Lower lobe of right lung (tissue), 2 donors: ENCODE results near the gene TNRC6B. TPM values are rescaled to one million over a fixed set of nuclear protein-coding genes. Genes with fewer than 3 reads are reported as not detected.
A peak's percentile ranks its signal among the peaks of the same experiment; 100 is the strongest.
"Not testable (repeated sequence)": the region's sequence is repeated elsewhere in the genome, so short reads cannot be mapped to it uniquely, and the experiment has no call there.

Experiments used
- ATAC-seq, 2 donors: fragments of 200-7000 bp; cut with Tn5 transposase; one replicate each; pipeline ENCODE4 v1.9.1; 2020 to 2022; ENCODE audit warnings: mild to moderate bottlenecking in 2 of 2, moderate library complexity in 2 of 2
- DNase-seq: peaks from one replicate; pipeline ENCODE4 v3.0.0-alpha.2; 2020
- H3K27ac ChIP-seq: fragments of 200-600 bp; one replicate; pipeline ENCODE4 v1.8.0; 2022
- H3K27me3 ChIP-seq: fragments of 200-600 bp; one replicate; pipeline ENCODE4 v1.8.0; 2022; ENCODE audit warnings: low read depth
- H3K36me3 ChIP-seq: fragments of 200-600 bp; one replicate; pipeline ENCODE4 v1.8.0; 2022; ENCODE audit warnings: mild to moderate bottlenecking
- H3K4me1 ChIP-seq: fragments of 200-600 bp; one replicate; pipeline ENCODE4 v1.8.0; 2022
- H3K4me3 ChIP-seq: fragments of 200-600 bp; one replicate; pipeline ENCODE4 v1.8.0; 2022; ENCODE audit warnings: mild to moderate bottlenecking
- H3K9me3 ChIP-seq: fragments of 200-600 bp; one replicate; pipeline ENCODE4 v1.8.0; 2022
- intact Hi-C: fragments of 100-400 bp; cut with DNase I; formaldehyde crosslinking; loops from one replicate; pipeline ENCODE4 v1.11.0; 2022
- total RNA-seq: library from RNA; stranded (reverse); fragmentation: NEBNext Ultra II Directional; extraction: Animal tissue kit (Norgen Biotek cat#: 25700); gene quantifications from one replicate; pipeline ENCODE4 v1.2.1, GENCODE V29; 2021
- TF ChIP-seq, protein P1 (sequence below): fragments of 200-600 bp; IDR thresholded peaks from one replicate; pipeline ENCODE4 v1.8.0; 2022; ENCODE audit warnings: antibody characterized with exemption, mild to moderate bottlenecking
- donor health status: DM: no; HTN: yes; CAD: no; lungs with severe emphysema.

TNRC6B gene
- total RNA-seq, 1 donor from 2014 or later, result 54.6 TPM

DNA sequence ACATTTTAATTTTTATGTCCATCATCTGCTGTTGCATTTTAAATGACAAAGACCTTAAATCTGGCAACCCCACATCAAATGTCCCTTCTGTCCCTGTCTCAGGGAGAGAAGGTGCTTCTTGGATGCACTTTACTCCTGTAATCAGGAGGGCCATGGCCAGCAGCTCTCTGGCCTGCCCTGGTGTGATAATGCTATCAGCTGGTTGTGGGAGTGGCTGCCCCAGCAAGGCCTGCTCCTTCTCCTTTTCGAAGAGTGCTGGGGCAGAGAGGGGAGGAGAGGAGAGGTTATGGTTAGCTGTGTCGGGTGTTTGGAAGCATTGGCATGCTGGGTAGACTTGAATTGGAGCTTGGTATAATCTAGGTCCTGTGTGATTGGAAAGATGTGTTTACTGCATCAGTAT, 12.8 kb downstream of the TNRC6B start:
- Histone ChIP-seq H3K4me1 (peaks cover 30% of the 10 kb centered on the region), H3K27ac (no peak overlapping the region)

DNA sequence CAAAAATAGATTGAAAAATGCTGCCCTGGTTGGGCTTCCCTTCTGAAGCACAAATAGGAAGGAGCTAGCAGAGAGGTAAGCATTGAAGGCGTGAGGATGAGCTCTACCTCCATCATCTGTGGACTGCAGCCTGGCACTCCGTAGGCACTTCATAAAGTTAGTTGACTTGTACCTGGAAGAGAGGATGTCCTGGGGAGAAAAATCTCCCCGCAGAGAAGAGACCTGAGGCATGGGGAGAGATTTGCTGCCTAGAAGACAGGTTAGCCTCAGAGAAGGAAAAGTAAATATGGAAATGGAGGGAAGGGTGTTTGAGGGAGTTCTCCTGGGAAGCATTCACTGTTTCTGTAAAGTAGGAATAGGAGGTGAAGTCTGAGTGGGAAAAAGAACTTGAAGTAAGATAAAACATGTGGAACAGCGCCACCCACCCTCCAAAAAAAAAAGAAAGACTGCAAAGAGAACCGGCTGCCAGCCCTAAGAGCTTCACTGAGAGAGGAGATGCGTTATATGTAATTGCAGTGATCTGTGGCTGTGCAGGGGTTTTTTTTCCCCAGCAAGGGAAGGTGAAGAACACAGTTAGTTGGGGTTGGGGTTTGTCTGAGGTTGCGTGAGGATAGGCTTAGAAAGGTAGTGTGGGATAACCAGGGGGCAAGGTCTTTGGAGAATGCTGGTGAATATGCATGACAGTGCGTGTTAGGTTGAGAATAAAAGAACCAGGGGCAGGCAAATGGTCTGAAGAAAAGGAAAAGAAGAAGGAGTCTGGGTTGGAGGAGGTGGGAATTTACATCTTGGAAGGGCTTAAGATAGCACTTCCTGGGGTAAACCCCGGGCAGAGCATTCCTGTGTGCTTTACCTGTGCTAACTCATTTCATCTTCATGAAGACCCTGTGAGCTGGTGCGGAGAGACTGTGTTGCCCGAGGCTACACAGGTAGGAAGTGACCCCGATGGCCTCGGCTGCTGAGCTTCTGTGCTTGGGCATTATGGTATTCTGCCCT, 16.0 kb downstream of the TNRC6B start:
- Histone ChIP-seq H3K27ac (no peak overlapping the region), H3K36me3 (no peaks in the 10 kb centered on the region), H3K4me1 (peaks cover 50% of the 10 kb centered on the region), H3K27me3 (no peaks in the 10 kb centered on the region), H3K9me3 (no peaks in the 10 kb centered on the region), H3K4me3 (no peak overlapping the region)
- TF ChIP-seq, protein P1, sequence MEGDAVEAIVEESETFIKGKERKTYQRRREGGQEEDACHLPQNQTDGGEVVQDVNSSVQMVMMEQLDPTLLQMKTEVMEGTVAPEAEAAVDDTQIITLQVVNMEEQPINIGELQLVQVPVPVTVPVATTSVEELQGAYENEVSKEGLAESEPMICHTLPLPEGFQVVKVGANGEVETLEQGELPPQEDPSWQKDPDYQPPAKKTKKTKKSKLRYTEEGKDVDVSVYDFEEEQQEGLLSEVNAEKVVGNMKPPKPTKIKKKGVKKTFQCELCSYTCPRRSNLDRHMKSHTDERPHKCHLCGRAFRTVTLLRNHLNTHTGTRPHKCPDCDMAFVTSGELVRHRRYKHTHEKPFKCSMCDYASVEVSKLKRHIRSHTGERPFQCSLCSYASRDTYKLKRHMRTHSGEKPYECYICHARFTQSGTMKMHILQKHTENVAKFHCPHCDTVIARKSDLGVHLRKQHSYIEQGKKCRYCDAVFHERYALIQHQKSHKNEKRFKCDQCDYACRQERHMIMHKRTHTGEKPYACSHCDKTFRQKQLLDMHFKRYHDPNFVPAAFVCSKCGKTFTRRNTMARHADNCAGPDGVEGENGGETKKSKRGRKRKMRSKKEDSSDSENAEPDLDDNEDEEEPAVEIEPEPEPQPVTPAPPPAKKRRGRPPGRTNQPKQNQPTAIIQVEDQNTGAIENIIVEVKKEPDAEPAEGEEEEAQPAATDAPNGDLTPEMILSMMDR, result peak; percentile 27
- intact Hi-C loops, result no loop called here
- DNase-seq, result no peak
- peak in 1 of 2 donors; percentile 31 for ATAC-seq

More for the DNA sequence above, 12.8 kb downstream of the TNRC6B start:
- Histone ChIP-seq H3K36me3 (no peaks in the 10 kb centered on the region), H3K27me3 (no peaks in the 10 kb centered on the region), H3K4me3 (no peak overlapping the region), H3K9me3 (no peaks in the 10 kb centered on the region)
- ATAC-seq (peak in 1 of 2 donors; percentile 60), DNase-seq (peak; percentile 46)
- intact Hi-C loops, result no loop called here
- TF ChIP-seq, protein P1, result no peak

DNA sequence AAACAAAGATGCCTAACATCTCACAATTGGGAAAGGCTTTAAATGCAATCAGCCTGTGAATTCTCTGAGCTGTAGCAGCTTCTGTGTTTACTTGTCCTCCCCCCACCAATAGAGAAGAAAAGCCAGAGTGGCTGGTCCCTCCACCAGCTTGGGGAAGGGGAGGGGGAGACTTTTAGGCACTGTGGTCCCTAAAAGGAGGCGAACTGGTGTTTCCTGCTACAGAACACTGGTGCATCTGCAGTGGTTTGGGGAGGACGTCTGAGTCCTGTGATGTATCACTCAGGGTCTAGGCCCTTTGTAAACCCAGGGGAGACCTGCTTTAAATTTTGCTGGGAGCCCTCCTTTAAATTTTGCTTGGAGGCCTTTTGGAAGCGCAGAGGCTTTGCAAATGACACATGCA, 16.9 kb downstream of the TNRC6B start:
- H3K27me3 ChIP-seq, result no peaks in the 10 kb centered on the region
- no peaks in the 10 kb centered on the region for H3K36me3 ChIP-seq
- intact Hi-C loops, result no loop called here
- TF ChIP-seq, protein P1, result no peak
- peaks cover 51% of the 10 kb centered on the region for H3K4me1 ChIP-seq
- no peak overlapping the region for H3K27ac ChIP-seq
- ATAC-seq (no peak), DNase-seq (no peak)
- no peak overlapping the region for H3K4me3 ChIP-seq
- no peaks in the 10 kb centered on the region for H3K9me3 ChIP-seq

DNA sequence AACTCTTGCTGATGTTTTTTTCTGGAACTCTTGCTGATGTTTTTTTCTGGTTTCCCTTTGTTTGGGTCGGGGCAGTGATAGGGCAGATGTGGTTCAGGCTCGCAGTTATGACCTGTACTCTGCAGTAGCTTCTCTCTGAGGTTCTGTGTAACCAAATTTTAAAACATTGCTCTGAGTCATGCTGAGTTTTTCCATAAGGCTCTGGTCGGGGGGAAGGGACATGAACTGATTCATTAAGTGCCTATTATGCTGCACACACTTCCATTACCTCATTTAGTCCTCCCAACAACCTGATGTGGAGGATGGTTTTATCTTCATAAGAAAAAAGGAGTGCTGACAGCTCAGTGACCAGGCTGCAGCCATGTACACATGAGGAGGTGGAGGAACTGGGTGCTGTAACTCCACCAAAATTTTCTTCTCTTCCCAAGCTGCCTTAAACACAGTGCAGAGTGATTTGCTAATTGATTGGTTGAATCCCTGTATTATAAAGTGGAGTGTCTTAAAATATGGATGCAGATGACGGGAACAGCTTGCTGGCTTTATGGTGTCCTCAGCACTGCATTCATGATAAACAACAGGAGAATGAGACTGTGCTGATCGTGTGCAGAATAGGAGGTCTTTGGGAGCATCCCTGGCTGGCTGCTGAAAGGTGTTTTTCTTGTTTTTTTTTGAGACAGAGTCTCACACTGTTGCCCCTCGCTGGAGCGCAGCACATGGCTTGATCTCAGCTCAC, 19.1 kb downstream of the TNRC6B start:
- Histone ChIP-seq H3K9me3 (no peaks in the 10 kb centered on the region), H3K4me3 (no peak overlapping the region), H3K36me3 (no peaks in the 10 kb centered on the region), H3K27me3 (no peaks in the 10 kb centered on the region), H3K4me1 (peaks cover 39% of the 10 kb centered on the region), H3K27ac (no peak overlapping the region)
- intact Hi-C loops, result no loop called here
- peak; percentile 47 to 54 for ATAC-seq
- TF ChIP-seq, protein P1, result no peak
- DNase-seq, result no peak

DNA sequence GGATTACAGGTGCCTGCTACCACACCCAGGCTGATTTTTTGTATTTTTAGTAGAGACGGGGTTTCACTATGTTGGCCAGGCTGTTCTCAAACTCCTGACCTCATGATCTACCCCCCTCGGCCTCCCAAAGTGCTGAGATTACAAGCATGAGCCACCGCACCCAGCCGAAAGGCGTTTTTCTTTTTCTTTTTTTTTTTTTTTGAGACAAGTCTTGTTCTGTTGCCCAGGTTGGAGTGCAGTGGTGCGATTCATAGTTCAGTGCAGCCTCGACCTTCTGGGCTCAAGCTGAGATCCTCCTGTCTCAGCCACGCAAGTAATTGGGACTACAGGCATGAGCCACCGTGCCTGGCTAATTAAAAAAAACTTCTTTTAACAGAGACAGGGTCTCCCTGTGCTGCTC, 19.7 kb downstream of the TNRC6B start:
- ATAC-seq, intact Hi-C loops, H3K27me3 ChIP-seq, DNase-seq, H3K27ac ChIP-seq, H3K4me3 ChIP-seq, H3K9me3 ChIP-seq, H3K36me3 ChIP-seq: not testable (repeated sequence)
- peaks cover 41% of the 10 kb centered on the region for H3K4me1 ChIP-seq
